GM19438 (cell line): ENCODE data around the gene MPV17L2.

Experiments
- ATAC-seq: cut with Tn5 transposase; IDR thresholded peaks from one replicate; pipeline ENCODE4 v1.9.1; 2021; ENCODE audit warnings: low read depth; ENCODE audit not compliant: unreplicated experiment

MPV17L2 gene

GRCh38 chr19:18160493-18160970, 32.5 kb upstream of the MPV17L2 start:
- no peak for ATAC-seq

GRCh38 chr19:18160971-18161635, 31.9 kb upstream of the MPV17L2 start:
- ATAC-seq = peak; percentile 56

DNA sequence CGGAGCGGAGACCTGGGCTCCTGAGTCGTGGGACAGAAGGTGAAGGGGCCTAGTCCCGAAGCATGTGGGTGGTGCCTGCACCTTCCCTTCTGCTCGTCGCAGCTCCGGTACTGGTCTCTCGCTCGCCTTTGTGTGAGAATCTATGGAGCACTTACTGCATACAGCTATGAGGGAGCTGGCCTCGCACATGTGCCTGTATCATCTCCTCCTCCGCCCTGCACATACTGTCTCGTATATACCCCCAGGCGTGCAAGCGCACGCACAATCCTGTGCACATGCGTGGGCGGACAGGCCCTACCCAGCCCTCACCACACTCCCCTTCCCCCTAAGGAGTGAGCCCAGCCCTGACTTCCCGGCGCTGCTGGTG, 31.4 kb upstream of the MPV17L2 start:
- ATAC-seq = no peak

DNA sequence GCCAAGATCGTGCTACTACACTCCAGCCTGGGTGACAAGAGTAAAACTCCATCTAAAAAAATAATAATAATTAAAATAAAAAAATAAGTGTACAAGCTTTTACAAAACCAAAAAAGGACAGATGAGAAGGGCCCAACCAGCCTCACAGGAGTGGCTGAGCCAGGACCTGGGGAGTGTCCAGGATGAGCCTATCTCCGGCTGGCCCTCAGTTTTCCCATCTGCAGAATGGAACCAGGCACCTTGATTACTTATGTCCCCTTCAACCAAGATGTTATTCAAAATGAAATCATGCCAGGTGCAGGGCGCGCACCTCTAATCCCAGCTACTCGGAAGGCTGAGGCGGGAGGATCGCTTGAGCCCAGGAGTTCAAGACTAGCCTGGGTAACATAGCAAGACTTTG, 28.9 kb upstream of the MPV17L2 start:
- ATAC-seq = no peak

- ATAC-seq = no peak
Observed at GRCh38 chr19:18165794-18166544, 27.0 kb upstream of the MPV17L2 start.

DNA sequence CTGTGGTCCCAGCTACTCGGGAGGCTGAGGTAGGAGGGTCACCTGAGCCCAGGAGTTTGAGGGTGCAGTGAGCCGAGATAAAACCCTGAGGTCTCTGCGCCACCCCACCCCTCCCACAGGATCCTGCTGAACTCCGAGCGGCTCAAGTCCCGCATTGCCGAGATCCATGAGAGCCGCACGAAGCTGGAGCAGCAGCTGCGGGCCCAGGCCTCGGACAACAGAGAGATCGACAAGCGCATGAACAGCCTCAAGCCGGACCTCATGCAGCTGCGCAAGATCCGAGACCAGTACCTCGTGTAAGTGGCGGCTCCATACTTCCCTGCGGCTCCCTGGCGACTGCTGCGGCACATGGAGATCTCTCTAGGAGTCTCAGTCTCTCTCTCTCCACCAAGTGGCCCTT, 26.0 kb upstream of the MPV17L2 start:
- no peak for ATAC-seq

GRCh38 chr19:18167975-18168645, 24.9 kb upstream of the MPV17L2 start:
- ATAC-seq = no peak

DNA sequence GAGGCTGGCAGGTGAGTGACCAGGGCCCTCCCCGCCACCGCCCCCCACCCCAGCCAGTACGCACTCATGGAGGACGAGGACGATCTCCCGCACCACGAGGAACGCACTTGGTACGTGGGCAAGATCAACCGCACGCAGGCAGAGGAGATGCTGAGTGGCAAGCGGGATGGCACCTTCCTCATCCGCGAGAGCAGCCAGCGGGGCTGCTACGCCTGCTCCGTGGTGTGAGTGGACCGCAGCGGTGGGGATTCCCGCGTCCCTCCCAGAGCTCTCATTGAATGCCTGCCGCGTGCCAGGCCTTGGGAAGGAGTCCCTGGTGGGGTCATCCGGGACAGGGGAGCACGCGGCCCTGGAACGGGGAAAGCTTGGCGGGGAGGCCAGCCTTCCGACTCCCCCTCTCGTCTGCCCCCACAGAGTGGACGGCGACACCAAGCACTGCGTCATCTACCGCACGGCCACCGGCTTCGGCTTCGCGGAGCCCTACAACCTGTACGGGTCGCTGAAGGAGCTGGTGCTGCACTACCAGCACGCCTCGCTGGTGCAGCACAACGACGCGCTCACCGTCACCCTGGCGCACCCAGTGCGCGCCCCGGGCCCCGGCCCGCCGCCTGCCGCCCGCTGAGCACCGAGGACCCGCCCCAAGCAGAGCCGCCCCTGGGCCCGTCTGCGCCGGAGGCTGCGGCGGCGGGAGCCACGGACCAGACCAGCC, 24.2 kb upstream of the MPV17L2 start:
- no peak for ATAC-seq

- no peak for ATAC-seq
Observed at GRCh38 chr19:18170714-18171255, 22.2 kb upstream of the MPV17L2 start.

DNA sequence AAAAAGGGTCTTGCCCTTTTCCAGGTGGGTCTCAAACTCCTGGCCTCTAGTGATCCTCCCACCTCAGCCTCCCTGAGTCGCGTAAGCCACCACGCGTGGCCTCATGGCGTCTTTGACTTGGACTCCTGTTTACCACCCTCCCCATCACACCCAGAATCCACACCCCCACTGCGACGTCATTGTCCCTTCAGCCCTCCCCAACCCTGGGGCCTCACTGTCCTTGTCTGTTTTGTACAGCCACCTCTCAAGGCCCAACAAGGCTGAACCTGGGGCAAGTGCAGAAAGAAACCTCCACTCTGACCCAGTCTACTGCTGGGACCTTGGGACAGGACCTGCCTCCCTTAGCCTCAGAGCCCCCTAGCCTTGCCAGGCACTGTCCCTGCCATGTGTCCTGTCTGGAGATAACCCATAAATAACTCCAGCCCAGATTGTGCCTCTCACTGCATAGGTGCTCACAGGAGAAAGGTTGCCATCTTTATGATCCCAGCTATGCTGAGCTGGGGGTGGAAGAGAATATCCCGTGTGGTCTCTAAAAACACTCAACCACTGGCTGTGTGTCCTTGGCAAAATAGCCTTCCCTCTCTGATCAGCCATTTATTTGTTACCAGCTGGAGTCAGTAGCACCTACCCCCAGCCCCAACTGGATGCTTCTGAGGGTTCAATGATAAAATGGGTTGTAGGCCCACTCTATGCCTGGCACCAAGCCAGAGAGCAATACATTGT, 21.3 kb upstream of the MPV17L2 start:
- no peak for ATAC-seq

DNA sequence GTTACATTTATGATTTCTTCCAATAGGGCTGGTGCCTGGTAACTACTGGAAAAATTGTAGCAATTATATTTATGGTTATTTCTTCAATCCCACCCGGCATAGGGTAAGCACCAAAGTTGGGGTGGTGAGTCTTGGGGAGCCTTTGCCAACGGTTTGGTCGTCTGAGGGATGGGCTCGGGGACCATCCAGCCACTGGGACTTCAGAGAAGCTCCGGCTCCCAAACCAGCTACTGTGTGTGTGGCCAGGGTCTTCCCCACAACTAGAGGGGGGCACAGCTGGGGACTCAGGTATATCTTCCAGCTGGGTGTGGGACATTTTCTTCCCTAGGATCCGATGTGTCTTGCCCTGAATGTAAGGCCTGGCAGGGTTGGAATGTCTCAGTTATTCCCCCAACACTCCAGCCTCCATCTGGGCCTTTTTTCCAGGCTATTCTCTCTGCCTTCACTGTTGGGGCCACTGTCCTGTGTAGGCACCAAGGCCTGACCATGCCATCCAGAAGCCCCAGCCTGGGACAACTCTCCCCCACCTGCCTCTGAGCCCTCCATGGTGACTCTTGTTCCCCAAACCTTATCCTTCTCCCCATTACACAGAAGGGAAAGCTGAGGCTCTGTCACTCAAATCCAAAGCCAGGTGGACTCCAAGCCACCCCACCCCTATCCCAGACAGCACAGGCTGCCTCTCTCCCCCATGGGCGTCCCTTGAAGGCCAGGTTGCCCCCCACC, 20.5 kb upstream of the MPV17L2 start:
- ATAC-seq = no peak

- ATAC-seq = peak; percentile 14
Observed at GRCh38 chr19:18173054-18173571, 19.9 kb upstream of the MPV17L2 start.

DNA sequence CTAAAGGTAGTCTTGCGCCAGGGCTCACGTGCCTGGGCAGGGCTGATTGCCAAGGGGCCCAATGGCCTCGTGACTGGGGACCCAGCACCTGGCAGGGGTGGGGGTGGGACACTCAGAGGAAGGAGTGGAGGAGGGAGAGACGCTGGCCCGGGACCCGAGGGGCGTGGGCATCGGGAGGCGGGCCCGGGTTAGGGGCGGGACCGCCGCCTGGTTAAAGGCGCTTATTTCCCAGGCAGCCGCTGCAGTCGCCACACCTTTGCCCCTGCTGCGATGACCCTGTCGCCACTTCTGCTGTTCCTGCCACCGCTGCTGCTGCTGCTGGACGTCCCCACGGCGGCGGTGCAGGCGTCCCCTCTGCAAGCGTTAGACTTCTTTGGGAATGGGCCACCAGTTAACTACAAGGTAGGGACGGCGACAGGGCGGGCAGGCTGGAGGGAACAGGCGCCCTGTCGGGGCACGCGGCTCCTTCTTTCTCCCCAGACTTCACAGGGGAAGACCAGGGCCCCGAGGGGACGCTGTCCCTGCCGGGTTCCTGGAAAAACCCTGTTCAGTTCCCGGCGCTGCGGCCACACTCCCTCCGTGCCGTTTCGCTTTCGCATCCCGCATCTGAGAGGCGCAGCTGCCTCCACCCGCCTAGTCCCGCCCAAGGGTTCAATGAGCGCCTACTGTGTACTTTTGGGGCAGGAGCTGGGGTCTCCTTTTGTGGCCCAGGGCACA, 19.3 kb upstream of the MPV17L2 start, which contains the start of gene IFI30:
IFI30 (plus strand) TSS at position 242 of the 717 bp plus-strand sequence; CDS start at position 271, 29 bp downstream.
- ATAC-seq = peak; percentile 47

- no peak for ATAC-seq
Observed at GRCh38 chr19:18174983-18175382, 18.0 kb upstream of the MPV17L2 start.

DNA sequence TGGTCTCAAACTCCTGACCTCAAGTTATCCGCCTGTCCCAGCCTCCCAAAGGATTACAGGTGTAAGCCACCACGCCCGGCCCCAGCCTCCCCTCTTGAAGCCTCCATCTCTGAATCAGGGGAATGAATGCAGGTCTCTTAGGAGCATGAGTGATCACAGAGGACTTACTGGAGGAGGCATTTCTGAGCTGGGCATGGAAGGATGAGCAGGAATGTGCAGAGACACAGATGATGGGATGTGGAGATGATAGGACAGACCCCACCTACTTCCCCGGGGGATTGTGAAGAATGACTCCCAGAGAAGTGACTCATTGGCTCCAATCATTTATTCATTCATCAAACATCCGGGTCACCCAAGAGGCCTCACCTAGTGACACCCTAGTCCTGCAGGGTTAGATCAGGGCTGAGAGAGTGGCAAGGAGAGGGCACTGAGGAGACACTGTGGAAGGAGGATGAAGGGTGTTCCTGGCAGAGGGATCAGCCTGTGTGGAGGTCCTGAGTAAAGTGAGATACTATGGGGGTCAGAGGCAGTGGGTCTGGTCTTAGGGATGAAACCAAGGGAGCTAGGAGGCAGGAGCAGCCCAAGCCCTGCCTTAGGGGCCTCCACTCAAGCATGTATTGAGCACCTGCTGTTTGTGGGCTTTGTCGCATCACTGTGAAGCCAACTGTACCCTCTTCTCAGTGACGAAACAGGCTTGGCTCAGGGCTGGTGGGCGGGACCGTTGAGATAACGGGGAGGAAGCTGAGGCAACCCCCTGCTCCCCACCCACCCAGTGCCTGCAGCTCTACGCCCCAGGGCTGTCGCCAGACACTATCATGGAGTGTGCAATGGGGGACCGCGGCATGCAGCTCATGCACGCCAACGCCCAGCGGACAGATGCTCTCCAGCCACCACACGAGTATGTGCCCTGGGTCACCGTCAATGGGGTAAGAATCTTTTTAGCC, 16.4 kb upstream of the MPV17L2 start:
- no peak for ATAC-seq

GRCh38 chr19:18179957-18180356, 13.1 kb upstream of the MPV17L2 start:
- ATAC-seq = no peak

DNA sequence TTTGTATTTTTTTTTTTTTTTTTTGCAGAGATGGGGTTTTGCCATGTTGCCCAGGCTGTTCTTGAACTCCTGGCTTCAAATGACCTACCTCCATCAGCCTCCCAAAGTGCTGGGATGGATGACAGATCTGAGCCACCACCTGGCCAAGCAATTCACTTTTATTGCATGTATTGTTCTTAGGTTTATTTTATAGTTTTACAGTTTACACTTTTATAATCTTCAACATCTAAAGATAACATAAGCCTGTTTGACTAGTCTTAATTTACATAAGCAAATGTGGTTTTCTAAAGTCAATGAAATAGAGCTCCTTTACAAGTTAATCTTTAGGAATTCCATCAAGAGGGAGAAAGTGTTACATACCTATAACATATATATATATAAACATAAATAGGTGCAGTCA, 9.5 kb upstream of the MPV17L2 start:
- no peak for ATAC-seq
